ENCODE results near the gene CD34. TPM values are rescaled to one million over a fixed set of nuclear protein-coding genes. Genes with fewer than 3 reads are reported as not detected.

Gene CD34
- total RNA-seq, 1 experiment from 2014 or later: not detected

GRCh38 chr1:207892764-207893163, 18.2 kb downstream of the CD34 start:
- Histone ChIP-seq H3K9me3 (ENCODE audit: low read depth, low read length, poor library complexity, severe bottlenecking) (no peaks in the 10 kb centered on the region), H3K27ac (ENCODE audit: low read depth, low read length, poor library complexity, severe bottlenecking) (no peak overlapping the region), H3K4me1 (ENCODE audit: insufficient read depth, low read length, poor library complexity, severe bottlenecking) (no peaks in the 10 kb centered on the region), H3K27me3 (replicated peaks; ENCODE audit: insufficient read depth, low read depth, low read length, poor library complexity) (peaks cover 2% of the 10 kb centered on the region), H3K4me3 (ENCODE audit: low read depth, low read length, poor library complexity, severe bottlenecking) (no peak overlapping the region), H3K36me3 (ENCODE audit: insufficient read depth, low read length, poor library complexity, severe bottlenecking) (no peaks in the 10 kb centered on the region)
- POLR2A ChIA-PET (ENCODE audit: low non-redundant PET): no interaction called here
- TF ChIP-seq EZH2 (IDR thresholded peaks at IDR 0.05; ENCODE audit: borderline replicate concordance, low read depth, low read length, poor library complexity, severe bottlenecking) (no peak), CTCF (conservative IDR thresholded peaks at IDR 0.05; ENCODE audit: low read depth, low read length) (no peak)
- BruUV-seq (replicated peaks): no TSS peak
- CTCF ChIA-PET: no interaction called here
- intact Hi-C loops (cut with micrococcal nuclease; ENCODE audit: unreplicated experiment): no loop called here
- no peak for DNase-seq (ENCODE audit: low spot score)

- no peak for DNase-seq (ENCODE audit: low spot score)
- no peak overlapping the region for H3K4me3 ChIP-seq (ENCODE audit: low read depth, low read length, poor library complexity, severe bottlenecking)
- no TSS peak for BruUV-seq (replicated peaks)
- TF ChIP-seq EZH2 (IDR thresholded peaks at IDR 0.05; ENCODE audit: borderline replicate concordance, low read depth, low read length, poor library complexity, severe bottlenecking) (no peak), CTCF (conservative IDR thresholded peaks at IDR 0.05; ENCODE audit: low read depth, low read length) (no peak)
- CTCF ChIA-PET: no interaction called here
- H3K4me1 ChIP-seq (ENCODE audit: insufficient read depth, low read length, poor library complexity, severe bottlenecking): no peaks in the 10 kb centered on the region
- no peak overlapping the region for H3K27ac ChIP-seq (ENCODE audit: low read depth, low read length, poor library complexity, severe bottlenecking)
- no peaks in the 10 kb centered on the region for H3K9me3 ChIP-seq (ENCODE audit: low read depth, low read length, poor library complexity, severe bottlenecking)
- POLR2A ChIA-PET (ENCODE audit: low non-redundant PET): no interaction called here
- intact Hi-C loops (cut with micrococcal nuclease; ENCODE audit: unreplicated experiment): no loop called here
- H3K36me3 ChIP-seq (ENCODE audit: insufficient read depth, low read length, poor library complexity, severe bottlenecking): no peaks in the 10 kb centered on the region
- peaks cover 2% of the 10 kb centered on the region for H3K27me3 ChIP-seq (replicated peaks; ENCODE audit: insufficient read depth, low read depth, low read length, poor library complexity)
Measured at GRCh38 chr1:207891148-207891547, 19.8 kb downstream of the CD34 start.

GRCh38 chr1:207890136-207890738, 20.7 kb downstream of the CD34 start:
- no peaks in the 10 kb centered on the region for H3K4me1 ChIP-seq (ENCODE audit: insufficient read depth, low read length, poor library complexity, severe bottlenecking)
- POLR2A ChIA-PET (ENCODE audit: low non-redundant PET): no interaction called here
- CTCF ChIA-PET: no interaction called here
- H3K27ac ChIP-seq (ENCODE audit: low read depth, low read length, poor library complexity, severe bottlenecking): no peak overlapping the region
- BruUV-seq (replicated peaks): no TSS peak
- intact Hi-C loops (cut with micrococcal nuclease; ENCODE audit: unreplicated experiment): no loop called here
- H3K9me3 ChIP-seq (ENCODE audit: low read depth, low read length, poor library complexity, severe bottlenecking): no peaks in the 10 kb centered on the region
- H3K4me3 ChIP-seq (ENCODE audit: low read depth, low read length, poor library complexity, severe bottlenecking): no peak overlapping the region
- H3K27me3 ChIP-seq (replicated peaks; ENCODE audit: insufficient read depth, low read depth, low read length, poor library complexity): peaks cover 2% of the 10 kb centered on the region
- no peaks in the 10 kb centered on the region for H3K36me3 ChIP-seq (ENCODE audit: insufficient read depth, low read length, poor library complexity, severe bottlenecking)
- TF ChIP-seq CTCF (conservative IDR thresholded peaks at IDR 0.05; ENCODE audit: low read depth, low read length): no peak
- no peak for TF ChIP-seq EZH2 (IDR thresholded peaks at IDR 0.05; ENCODE audit: borderline replicate concordance, low read depth, low read length, poor library complexity, severe bottlenecking)
- peak; percentile 6 for DNase-seq (ENCODE audit: low spot score)

Data from A673 (cell line).